ENCODE measurements around the gene KHDC4. TPM values are rescaled to one million over a fixed set of nuclear protein-coding genes. Genes with fewer than 3 reads are reported as not detected.
"Not testable (repeated sequence)": the region's sequence is repeated elsewhere in the genome, so short reads cannot be mapped to it uniquely, and the experiment has no call there.

Gene KHDC4
- total RNA-seq, 3 donors from 2014 or later (not counting 1 experiment from before 2014, with no cell fraction given): 61.9 to 101 (median 85.9) TPM

GRCh38 chr1:155899683-155900082, 34.5 kb downstream of the KHDC4 start:
- peaks cover 0 to 6% of the 10 kb centered on the region in 2 donors for H3K4me1 Mint-ChIP-seq
- TF ChIP-seq CTCF (IDR thresholded peaks at IDR 0.05): no peak
- H3K27me3 ChIP-seq (ENCODE audit: control insufficient read depth, insufficient read depth, low read length): no peaks in the 10 kb centered on the region
- no peaks in the 10 kb centered on the region for H3K9me3 ChIP-seq (ENCODE audit: control insufficient read depth, insufficient read depth, low read length)
- peaks cover 64% of the 10 kb centered on the region for H3K36me3 ChIP-seq (ENCODE audit: control insufficient read depth, insufficient read depth, low read length)
- H3K27ac Mint-ChIP-seq: peak overlapping the region in 1 of 2 donors; percentile 26
- H3K27me3 Mint-ChIP-seq (ENCODE audit: low read depth in 2 of 2): no peaks in the 10 kb centered on the region
- WGBS (ENCODE audit: insufficient coverage): 96% methylated on average over 2 of the region's 2 CpGs
- H3K4me1 ChIP-seq (ENCODE audit: control insufficient read depth, insufficient read depth, low read length): no peaks in the 10 kb centered on the region
- ATAC-seq (no peak), DNase-seq (no peak)
- H3K9me3 Mint-ChIP-seq: no peaks in the 10 kb centered on the region
- H3K36me3 Mint-ChIP-seq: peaks cover 27% of the 10 kb centered on the region
- no peak overlapping the region for H3K27ac ChIP-seq (ENCODE audit: low read length)
- H3K4me3 ChIP-seq (ENCODE audit: low read length): no peak overlapping the region
- H3K4me3 Mint-ChIP-seq: no peak overlapping the region
- intact Hi-C loops (cut with micrococcal nuclease): no loop called here

GRCh38 chr1:155898888-155899287, 35.3 kb downstream of the KHDC4 start:
- Mint-ChIP-seq H3K27ac (no peak overlapping the region), H3K9me3 (no peaks in the 10 kb centered on the region), H3K36me3 (peaks cover 21% of the 10 kb centered on the region), H3K4me1 (peaks cover 2 to 8% of the 10 kb centered on the region in 2 donors), H3K27me3 (ENCODE audit: low read depth in 2 of 2) (no peaks in the 10 kb centered on the region), H3K4me3 (no peak overlapping the region)
- DNase-seq (no peak), ATAC-seq (no peak)
- intact Hi-C loops (cut with micrococcal nuclease): no loop called here
- WGBS (ENCODE audit: insufficient coverage): 100% methylated on average over 1 of the region's 2 CpGs
- peaks cover 56% of the 10 kb centered on the region for H3K36me3 ChIP-seq (ENCODE audit: control insufficient read depth, insufficient read depth, low read length)
- TF ChIP-seq CTCF (IDR thresholded peaks at IDR 0.05): no peak
- no peaks in the 10 kb centered on the region for H3K9me3 ChIP-seq (ENCODE audit: control insufficient read depth, insufficient read depth, low read length)
- peaks cover under 1% of the 10 kb centered on the region for H3K4me1 ChIP-seq (ENCODE audit: control insufficient read depth, insufficient read depth, low read length)
- H3K27ac ChIP-seq (ENCODE audit: low read length): no peak overlapping the region
- H3K27me3 ChIP-seq (ENCODE audit: control insufficient read depth, insufficient read depth, low read length): no peaks in the 10 kb centered on the region
- no peak overlapping the region for H3K4me3 ChIP-seq (ENCODE audit: low read length)

GRCh38 chr1:155897746-155898145, 36.5 kb downstream of the KHDC4 start:
- H3K27ac Mint-ChIP-seq: peak overlapping the region; percentile 36 to 39
- H3K9me3 Mint-ChIP-seq: no peaks in the 10 kb centered on the region
- peaks cover 3% of the 10 kb centered on the region for H3K4me1 ChIP-seq (ENCODE audit: control insufficient read depth, insufficient read depth, low read length)
- intact Hi-C loops (cut with micrococcal nuclease): no loop called here
- ATAC-seq (no peak), DNase-seq (no peak)
- peaks cover 12 to 18% of the 10 kb centered on the region in 2 donors for H3K4me1 Mint-ChIP-seq
- 100% methylated on average over 1 of the region's 1 CpG for WGBS (ENCODE audit: insufficient coverage)
- H3K27me3 ChIP-seq (ENCODE audit: control insufficient read depth, insufficient read depth, low read length): no peaks in the 10 kb centered on the region
- no peak overlapping the region for H3K27ac ChIP-seq (ENCODE audit: low read length)
- H3K9me3 ChIP-seq (ENCODE audit: control insufficient read depth, insufficient read depth, low read length): no peaks in the 10 kb centered on the region
- TF ChIP-seq CTCF (IDR thresholded peaks at IDR 0.05): no peak
- H3K27me3 Mint-ChIP-seq (ENCODE audit: low read depth in 2 of 2): no peaks in the 10 kb centered on the region
- H3K36me3 ChIP-seq (ENCODE audit: control insufficient read depth, insufficient read depth, low read length): peaks cover 48% of the 10 kb centered on the region
- peaks cover 21% of the 10 kb centered on the region for H3K36me3 Mint-ChIP-seq
- no peak overlapping the region for H3K4me3 ChIP-seq (ENCODE audit: low read length)
- no peak overlapping the region for H3K4me3 Mint-ChIP-seq

DNA sequence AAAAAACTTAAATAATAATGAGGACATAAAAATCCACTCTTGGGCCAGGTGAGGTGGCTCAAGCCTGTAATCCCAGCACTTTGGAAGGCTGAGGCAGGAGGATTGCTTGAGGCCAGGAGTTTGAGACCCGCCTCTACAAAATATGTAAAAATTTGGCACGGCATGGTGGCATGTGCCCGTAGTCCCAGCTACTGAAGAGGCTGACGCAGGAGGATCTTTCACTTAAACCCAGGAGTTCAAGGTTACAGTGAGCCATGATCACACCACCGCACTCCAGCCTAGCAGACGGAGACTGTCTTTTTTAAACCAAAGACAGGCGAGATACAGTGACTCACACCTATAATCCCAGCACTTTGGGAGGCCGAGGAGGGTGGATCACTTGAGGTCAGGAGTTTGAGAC, 37.7 kb downstream of the KHDC4 start:
- H3K4me1 ChIP-seq (ENCODE audit: control insufficient read depth, insufficient read depth, low read length); intact Hi-C loops (cut with micrococcal nuclease); H3K4me3 Mint-ChIP-seq; H3K9me3 ChIP-seq (ENCODE audit: control insufficient read depth, insufficient read depth, low read length); H3K9me3 Mint-ChIP-seq; H3K27me3 Mint-ChIP-seq (ENCODE audit: low read depth in 2 of 2); H3K4me3 ChIP-seq (ENCODE audit: low read length); H3K27me3 ChIP-seq (ENCODE audit: control insufficient read depth, insufficient read depth, low read length); H3K27ac Mint-ChIP-seq; H3K27ac ChIP-seq (ENCODE audit: low read length); DNase-seq; ATAC-seq: not testable (repeated sequence)
- peaks cover 21% of the 10 kb centered on the region for H3K36me3 Mint-ChIP-seq
- 96% methylated on average over 8 of the region's 8 CpGs for WGBS (ENCODE audit: insufficient coverage)
- peaks cover 12 to 18% of the 10 kb centered on the region in 2 donors for H3K4me1 Mint-ChIP-seq
- peaks cover 41% of the 10 kb centered on the region for H3K36me3 ChIP-seq (ENCODE audit: control insufficient read depth, insufficient read depth, low read length)

- peaks cover 34% of the 10 kb centered on the region for H3K36me3 ChIP-seq (ENCODE audit: control insufficient read depth, insufficient read depth, low read length)
- not testable (repeated sequence) for H3K27ac Mint-ChIP-seq
Measured at GRCh38 chr1:155895617-155896016, 38.6 kb downstream of the KHDC4 start.

More at GRCh38 chr1:155895617-155896016, 38.6 kb downstream of the KHDC4 start:
- H3K27ac ChIP-seq (ENCODE audit: low read length); H3K27me3 Mint-ChIP-seq (ENCODE audit: low read depth in 2 of 2); H3K4me3 Mint-ChIP-seq; H3K9me3 ChIP-seq (ENCODE audit: control insufficient read depth, insufficient read depth, low read length); DNase-seq; ATAC-seq; H3K27me3 ChIP-seq (ENCODE audit: control insufficient read depth, insufficient read depth, low read length); H3K9me3 Mint-ChIP-seq; H3K4me1 ChIP-seq (ENCODE audit: control insufficient read depth, insufficient read depth, low read length); intact Hi-C loops (cut with micrococcal nuclease); H3K4me3 ChIP-seq (ENCODE audit: low read length): not testable (repeated sequence)
- 100% methylated on average over 6 of the region's 6 CpGs for WGBS (ENCODE audit: insufficient coverage)
- peaks cover 20% of the 10 kb centered on the region for H3K36me3 Mint-ChIP-seq
- peaks cover 12 to 18% of the 10 kb centered on the region in 2 donors for H3K4me1 Mint-ChIP-seq
